ENCODE measurements around the gene WDR45.

WDR45 gene

DNA sequence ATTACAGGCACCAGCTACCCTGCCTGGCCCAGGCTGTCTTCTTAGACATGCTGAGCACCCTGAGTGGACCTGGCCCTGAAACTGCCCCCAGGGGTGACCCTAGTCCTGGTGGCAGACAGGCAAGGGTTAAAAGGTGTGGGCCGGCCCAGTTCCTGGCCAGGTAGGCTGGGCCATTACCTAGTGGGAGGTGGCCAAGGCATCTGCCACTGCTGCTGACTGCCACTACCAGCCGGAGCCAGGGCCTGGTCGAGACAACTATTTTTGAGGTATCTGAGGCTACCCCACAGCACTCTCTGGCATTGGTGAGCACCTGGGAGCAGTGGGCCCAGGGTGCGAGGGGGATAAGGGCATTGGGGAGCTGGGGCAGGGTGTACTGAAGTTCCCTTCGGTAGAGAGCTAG is 20.9 kb downstream of the WDR45 start, which contains the start of gene CCDC120:
Gene CCDC120 (plus strand): TSS at position 206 of the 400 bp plus-strand sequence. CDS start 3,043 bp downstream, outside the sequence.
- no peak within 1 kb of the TSS for H3K4me3 ChIP-seq (ENCODE audit: low read length)
- DNase-seq (ENCODE audit: low read depth, low spot score), result no peak

DNA sequence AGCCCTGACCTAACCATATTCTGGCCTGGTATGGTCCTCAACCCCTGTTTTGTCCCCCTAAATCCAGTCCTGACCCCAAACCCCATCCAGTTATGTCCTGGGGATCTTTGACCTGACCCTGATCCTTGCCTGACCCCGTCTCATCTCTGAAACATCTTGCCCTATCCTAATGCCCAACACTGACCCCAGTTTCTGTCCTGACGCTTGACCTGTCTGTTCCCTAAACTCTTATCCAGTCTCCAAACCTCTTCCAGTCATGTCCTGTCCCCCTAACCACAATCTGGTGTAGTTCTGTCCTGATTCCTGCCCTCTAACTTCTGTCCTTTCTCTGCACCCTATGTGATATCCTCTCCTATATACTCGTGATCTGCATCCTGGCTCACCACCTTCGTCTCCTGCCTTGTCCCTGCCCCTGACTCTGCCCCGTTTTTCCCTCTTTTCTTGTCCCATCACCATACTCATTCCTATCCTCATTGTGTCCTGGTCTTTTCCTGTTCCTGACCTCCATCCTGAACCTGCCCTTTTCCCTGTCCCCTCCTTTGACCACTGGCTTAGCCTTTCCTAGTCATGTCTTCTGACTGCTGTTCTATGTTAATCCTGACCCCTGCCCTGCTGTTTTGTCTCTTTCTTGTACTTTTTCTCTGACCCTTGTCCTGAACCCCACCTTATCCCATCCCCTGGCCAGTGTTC is 25.5 kb downstream of the WDR45 start:
- peak overlapping the region; percentile 61 for H3K4me3 ChIP-seq (ENCODE audit: low read length)

DNA sequence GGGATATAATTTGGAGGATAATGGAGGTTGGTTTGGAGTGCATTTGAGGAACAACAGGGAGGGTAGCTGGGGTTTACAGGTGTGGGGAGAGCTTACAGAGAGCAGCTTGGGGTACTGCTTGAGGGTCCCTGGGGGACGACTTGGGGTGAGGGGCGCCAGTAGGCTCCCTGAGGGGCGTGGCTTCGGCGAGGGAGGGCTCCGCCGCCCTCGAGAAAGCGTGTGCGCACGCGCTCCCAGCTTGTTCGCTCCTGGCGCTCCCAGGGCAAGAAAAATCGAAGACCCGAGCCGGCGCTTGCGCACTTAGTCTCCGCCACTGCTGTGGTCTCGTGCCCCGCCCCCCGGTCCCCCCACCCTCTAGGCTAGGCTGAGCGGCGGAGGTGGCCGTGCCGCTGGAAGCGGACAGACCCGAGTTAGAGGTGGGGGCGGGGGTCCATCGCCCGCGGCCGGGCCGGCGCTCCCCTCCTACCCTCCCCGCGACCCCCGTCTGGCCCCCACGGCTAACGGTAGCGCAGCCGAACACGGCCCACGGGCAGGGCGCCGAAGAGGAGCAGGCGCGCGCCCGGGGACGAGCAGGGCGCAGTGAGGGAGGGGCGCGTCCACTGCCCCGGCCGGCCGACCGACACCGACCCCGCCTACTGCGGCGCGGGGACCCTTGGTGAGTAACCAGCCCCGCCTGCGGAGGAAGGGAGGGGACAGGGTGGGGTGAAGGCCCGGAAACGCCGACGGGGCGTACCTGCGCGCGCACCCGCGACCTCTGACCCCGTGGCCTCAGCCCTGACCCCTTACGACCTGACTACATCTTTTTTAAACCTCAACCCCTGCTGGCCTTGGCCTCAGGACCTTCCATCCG is 26.2 kb downstream of the WDR45 start:
- peak; percentile 64 for DNase-seq (ENCODE audit: low read depth, low spot score)
- peak overlapping the region; percentile 61 for H3K4me3 ChIP-seq (ENCODE audit: low read length)

More for the DNA sequence above, 25.5 kb downstream of the WDR45 start:
- no peak for DNase-seq (ENCODE audit: low read depth, low spot score)

DNA sequence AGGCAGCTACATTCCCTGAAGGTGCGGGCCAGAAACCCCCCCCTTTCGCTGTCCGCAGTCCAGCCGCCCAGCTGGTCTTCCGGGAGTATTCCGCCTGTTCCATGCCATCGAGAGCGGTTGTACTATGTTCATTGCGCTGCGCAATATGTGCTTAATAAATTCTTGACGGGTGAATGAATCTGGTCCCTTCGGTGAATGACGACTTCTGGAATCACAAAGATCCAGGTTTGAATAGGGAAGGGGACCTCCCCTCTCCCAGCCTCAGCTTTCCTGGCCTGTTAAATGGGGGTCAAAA is 35.8 kb downstream of the WDR45 start:
- peak overlapping the region; percentile 38 for H3K4me3 ChIP-seq (ENCODE audit: low read length)
- no peak for DNase-seq (ENCODE audit: low read depth, low spot score)

DNA sequence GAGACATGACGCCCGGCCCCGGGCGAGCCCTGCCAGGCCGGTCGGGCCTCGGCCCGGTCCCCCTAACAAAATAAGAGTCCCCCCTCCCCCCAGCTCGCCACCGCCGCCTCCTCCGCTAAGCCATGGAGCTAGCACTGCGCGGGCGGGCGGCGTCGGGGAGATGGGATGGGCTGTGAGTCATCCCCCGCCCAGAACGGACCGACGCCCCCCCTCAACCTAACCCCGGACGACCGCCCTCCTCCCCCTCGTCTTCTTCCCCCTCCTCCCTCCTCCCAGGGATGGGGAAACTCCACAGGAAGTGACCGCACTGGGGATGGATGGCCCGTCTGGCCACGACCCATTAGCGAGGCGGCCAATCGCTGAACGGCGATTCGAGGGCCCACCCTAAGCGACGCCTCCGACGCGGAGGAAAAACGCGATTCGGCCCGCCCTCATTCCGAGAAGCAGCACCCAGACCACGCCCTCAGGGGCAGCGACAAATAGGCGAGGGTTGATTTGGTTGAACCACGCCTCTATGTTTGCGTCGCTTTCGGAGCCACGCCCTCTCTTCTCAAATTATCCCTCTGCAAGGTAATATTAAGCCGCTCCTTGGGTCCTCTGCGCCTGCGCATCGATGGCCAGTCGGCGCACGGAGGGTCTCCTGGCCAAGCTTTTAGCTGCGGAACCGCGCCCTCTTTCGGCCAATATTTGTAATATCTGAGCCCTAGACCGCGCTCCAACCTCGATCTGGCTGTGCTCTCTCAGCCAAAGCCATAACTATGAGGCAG is 36.3 kb downstream of the WDR45 start, which contains the start of gene TFE3:
Gene TFE3 (minus strand): TSS at position 138 of the 767 bp plus-strand sequence. CDS start 131 bp downstream, at position 7.
- H3K4me3 ChIP-seq (ENCODE audit: low read length), result peak within 1 kb of the TSS; percentile 57
- peak; percentile 98 for DNase-seq (ENCODE audit: low read depth, low spot score)

DNA sequence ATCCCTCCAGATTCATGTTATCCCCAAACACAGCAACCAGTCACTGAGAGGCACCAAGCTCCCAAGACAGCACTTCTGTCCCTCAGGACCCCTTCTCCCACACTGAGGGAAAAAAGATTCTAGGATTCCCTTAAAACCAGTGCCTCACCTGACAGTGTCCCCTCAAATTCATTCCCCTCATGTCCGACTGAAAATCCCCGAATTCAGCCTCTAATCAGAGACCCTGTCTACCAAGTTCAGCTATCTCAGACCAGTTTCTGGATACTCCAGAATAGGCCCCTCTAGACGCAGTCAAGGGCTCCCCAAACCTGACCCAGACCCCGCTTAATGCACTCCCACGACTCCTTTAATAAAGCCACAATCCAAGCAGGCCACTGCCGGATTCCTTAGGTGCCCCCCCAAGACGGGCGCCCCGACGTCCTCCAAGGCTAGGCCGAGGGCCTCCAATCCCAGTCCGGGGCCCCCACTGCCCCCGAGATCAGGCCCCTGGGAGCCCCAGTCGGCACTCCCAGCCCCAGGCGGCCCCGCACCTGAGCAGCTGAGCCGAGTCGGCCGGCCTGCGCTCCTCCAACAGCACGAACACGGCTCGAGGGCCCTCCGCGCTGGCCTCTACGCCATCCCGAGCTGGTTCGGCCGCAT is 37.0 kb downstream of the WDR45 start:
- H3K4me3 ChIP-seq (ENCODE audit: low read length), result peak overlapping the region; percentile 57
- DNase-seq (ENCODE audit: low read depth, low spot score), result no peak

DNA sequence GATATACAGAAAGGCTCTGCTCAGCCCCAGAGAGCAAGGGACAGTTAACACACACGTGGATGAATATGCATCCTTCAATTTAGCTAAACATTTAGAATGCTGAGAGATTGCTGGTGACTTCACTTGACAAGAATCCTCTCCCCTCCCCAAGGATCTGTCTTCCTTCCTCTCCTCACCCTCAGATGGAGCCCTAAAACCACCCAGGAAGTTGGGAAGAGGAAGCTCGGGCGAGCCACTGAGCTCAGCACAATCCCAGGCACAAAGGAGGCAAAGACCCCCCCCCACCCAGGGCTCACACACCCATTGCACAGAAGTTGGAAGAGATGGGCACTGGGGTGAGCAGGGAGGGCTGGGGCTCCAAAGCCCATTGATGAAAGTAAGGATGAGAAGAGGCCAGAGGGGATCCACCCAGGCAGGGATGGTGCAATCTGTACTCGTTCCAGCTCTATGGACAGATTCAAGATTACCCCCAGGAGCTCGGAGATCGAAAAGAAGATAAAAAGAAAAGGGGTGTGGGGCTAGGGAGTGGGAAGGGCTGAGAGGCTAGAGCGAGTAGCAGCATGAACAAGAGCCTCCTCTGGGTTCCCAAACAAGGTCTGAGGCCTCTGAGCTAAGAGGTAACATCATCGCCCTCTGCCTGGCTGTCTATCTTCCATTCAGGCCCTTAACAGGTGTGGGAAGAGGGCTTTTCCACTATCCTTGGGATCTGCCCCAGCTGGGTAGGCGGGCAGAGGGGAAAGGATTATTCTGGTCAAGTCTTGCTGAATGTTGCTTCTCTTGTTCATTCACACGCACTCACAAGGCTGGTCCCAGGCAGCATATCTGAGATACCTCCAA is 37.7 kb downstream of the WDR45 start:
- DNase-seq (ENCODE audit: low read depth, low spot score), result no peak
- peak overlapping the region; percentile 57 for H3K4me3 ChIP-seq (ENCODE audit: low read length)

DNA sequence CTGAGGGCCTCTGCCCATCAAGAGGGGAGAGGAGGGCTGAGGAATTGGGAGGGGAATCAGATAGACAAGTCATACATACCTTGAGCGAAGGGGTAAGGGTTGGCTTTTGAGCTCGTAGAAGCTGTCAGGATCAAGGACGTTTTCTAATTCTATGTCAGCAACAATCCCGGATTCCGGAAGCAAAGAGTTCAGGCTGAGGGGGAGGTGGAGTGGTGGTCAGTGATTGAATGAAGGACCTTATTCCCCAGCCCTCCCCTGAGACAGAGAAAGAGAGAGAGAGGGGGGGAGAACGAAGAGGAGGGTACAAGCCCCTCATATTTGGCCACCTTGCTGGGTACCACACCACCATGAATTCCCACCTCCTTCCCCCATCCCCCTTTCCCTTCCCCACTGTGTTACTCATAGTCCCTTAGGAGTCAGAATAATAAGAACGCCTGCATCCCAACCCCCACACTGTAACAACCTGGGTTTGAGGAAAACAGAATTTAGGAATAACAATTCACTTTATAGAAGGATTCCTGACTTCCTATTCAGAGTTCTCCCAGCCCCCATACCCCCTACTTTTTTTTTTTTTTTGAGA is 39.2 kb downstream of the WDR45 start:
- no peak overlapping the region for H3K4me3 ChIP-seq (ENCODE audit: low read length)
- no peak for DNase-seq (ENCODE audit: low read depth, low spot score)

DNA sequence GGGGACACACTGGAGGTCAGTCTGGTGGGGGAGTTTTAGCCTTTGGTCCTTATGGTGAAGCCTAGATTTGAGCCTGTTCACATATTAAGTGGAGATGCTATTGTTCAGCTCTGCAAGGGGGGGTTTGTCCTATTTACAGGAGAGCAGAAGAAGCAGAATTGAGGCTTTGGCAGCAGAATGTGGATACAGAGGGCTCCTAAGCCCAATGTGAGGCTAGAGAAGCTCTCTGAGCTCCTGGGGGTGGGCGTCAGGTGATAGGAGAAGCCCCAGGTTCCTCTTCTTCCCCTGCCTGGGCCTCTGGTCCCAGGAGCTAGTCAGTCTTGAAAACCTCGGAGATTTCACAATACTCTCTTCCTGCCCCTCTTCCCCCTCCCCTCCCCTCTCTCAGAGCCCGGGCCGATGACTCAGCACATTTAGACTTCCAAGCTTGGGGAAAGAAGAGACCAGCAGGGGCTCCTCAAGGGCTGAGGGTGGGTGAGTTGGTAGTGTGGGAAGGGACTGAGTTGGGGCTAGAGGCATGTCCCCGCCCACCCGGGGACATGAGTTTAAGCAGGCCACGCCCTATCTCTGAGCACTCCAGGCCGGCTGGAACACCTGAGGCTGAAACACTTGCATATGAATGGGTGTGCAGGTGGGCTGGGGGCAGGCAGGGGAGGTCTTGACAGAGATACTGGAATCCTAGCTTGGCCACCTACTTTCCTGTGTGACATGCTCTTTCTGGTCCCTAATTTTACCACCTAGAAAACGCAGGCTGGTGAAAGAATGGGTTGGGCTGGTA is 39.9 kb downstream of the WDR45 start:
- H3K4me3 ChIP-seq (ENCODE audit: low read length), result peak overlapping the region; percentile 15; the same call in 1 of the 2 replicates
- peak; percentile 60 for DNase-seq (ENCODE audit: low read depth, low spot score)

DNA sequence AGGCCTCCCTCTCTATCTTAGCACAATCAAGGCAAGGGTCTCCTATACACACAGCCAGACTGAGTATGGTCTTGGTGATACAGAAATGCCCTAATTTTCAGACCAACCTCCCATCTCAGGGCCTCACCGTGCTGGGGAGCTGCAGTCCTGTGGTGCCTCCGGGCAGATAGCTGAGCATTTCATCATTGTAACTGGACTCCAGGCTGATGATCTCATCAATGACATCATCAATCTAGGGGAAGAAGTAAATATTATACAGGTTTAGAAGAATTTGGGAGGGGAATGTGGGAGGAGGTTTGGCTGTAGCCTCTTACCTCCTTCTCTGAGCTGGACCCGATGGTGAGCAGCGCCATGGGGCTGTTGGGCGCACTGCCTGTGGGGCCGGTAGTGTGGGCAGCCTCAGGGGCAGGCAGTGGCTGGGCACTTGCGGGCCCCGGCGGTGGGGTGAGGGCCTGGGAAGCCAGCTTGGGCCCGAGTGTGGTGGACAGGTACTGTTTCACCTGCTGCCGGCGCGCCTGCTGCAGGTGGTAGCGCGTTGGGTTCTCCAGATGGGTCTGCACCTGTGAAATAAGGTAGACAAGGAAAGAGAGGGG is 41.7 kb downstream of the WDR45 start:
- no peak for DNase-seq (ENCODE audit: low read depth, low spot score)
- H3K4me3 ChIP-seq (ENCODE audit: low read length), result no peak overlapping the region

DNA sequence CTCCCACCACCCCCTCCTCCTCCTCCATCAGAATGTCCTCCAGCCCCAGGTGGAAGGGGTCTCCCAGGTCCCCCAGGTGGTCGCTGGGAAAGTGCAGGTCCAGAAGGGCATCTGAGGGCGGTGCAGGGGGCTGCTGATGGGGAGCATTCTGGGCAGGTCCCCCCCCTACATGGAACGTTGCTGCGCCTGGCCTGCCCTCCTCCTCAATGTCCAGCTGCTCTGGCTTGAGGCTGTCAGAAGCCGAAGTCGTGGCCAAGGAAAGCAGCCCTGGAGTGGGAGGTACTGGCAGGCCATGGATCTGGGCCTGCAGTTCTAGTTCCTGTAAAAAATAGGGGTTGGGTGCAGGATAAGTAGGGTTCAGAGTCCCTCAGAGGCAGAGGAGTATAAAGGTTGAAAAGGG is 49.4 kb downstream of the WDR45 start:
- H3K4me3 ChIP-seq (ENCODE audit: low read length), result no peak overlapping the region
- no peak for DNase-seq (ENCODE audit: low read depth, low spot score)

DNA sequence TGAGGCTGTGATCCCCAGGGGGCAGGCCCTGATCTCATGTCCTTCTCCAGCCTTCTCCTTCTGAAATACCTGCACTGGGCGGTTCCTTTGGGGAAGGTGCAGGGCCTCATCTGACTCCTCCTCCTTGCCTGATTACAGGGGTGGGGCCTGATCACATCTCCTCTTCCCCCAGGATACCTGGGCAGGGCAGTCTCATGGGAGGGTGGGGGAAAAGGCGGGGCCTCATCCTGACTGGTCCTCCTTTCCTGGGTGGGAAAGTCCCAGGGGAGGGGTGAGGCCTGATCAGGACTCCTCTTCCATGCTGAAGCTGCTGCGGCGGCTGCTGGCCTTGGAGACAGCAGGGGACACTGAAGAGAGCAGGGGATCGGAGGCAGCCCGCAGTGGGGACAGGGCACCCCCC is 49.8 kb downstream of the WDR45 start:
- H3K4me3 ChIP-seq (ENCODE audit: low read length), result no peak overlapping the region
- DNase-seq (ENCODE audit: low read depth, low spot score), result no peak
